Mucosa of descending colon (tissue), 3 donors: ENCODE measurements around the gene CEP131. TPM values are rescaled to one million over a fixed set of nuclear protein-coding genes. Genes with fewer than 3 reads are reported as not detected.

Experiments
- ATAC-seq: fragments of 200-7000 bp; cut with Tn5 transposase; one replicate; pipeline ENCODE4 v1.9.1; 2020; ENCODE audit warnings: mild to moderate bottlenecking, moderate library complexity
- DNase-seq, 3 donors: peaks; one replicate each; pipeline ENCODE4 v3.0.0-alpha.2; 2020
- H3K36me3 ChIP-seq: fragments of 200-600 bp; one replicate; pipeline ENCODE4 v1.8.0; 2021; ENCODE audit warnings: low read depth, mild to moderate bottlenecking
- H3K4me1 ChIP-seq: fragments of 200-600 bp; one replicate; pipeline ENCODE4 v1.8.0; 2021; ENCODE audit warnings: low read depth, mild to moderate bottlenecking
- H3K4me3 ChIP-seq: fragments of 200-600 bp; one replicate; pipeline ENCODE4 v1.8.0; 2021; ENCODE audit warnings: mild to moderate bottlenecking
- H3K9me3 ChIP-seq: fragments of 200-600 bp; one replicate; pipeline ENCODE4 v1.8.0; 2021; ENCODE audit warnings: mild to moderate bottlenecking
- CTCF ChIP-seq: fragments of 200-600 bp; IDR thresholded peaks from one replicate; pipeline ENCODE4 v1.8.0; 2022; ENCODE audit warnings: antibody characterized with exemption, mild to moderate bottlenecking
- intact Hi-C, 2 donors: fragments of 100-400 bp; cut with DNase I in 1 of 2; cut with micrococcal nuclease in 1 of 2; formaldehyde crosslinking; loops; one replicate each; pipeline versions ENCODE4 v1.11.0 to v1.11.1; 2022; cut with DNase I, micrococcal nuclease
- total RNA-seq, 3 donors: library from RNA; stranded (reverse); fragmentation: NEBNext Ultra II Directional in 2 of 3; extraction: Animal tissue kit (Norgen Biotek cat#: 25700) in 2 of 3; gene quantifications; one replicate each; pipeline versions ENCODE4 v1.2.1 to v1.2.4, GENCODE V29; 2021 to 2023
- donor health status: DM: no; HTN: no; CAD: no; lungs with moderate emphysema.
- donor health status: DM: no; HTN: no; CAD: no.
- donor health status: DM: no; HTN: yes; CAD: no.

Gene CEP131
- total RNA-seq, 3 donors from 2014 or later, result 5.7 to 9.3 (median 8.7) TPM

- ATAC-seq (no peak), DNase-seq (no peak)
- Histone ChIP-seq H3K9me3 (no peaks in the 10 kb centered on the region), H3K36me3 (peaks cover 2% of the 10 kb centered on the region), H3K4me1 (peaks cover 9% of the 10 kb centered on the region), H3K4me3 (no peak overlapping the region)
- TF ChIP-seq CTCF, result no peak
- intact Hi-C loops, result no loop called here
Measured at GRCh38 chr17:81243333-81243664, 20.5 kb upstream of the CEP131 start.

- peaks cover 2% of the 10 kb centered on the region for H3K36me3 ChIP-seq
- intact Hi-C loops, result no loop called here
- no peak for TF ChIP-seq CTCF
- DNase-seq, result no peak
- H3K4me1 ChIP-seq, result peaks cover 15% of the 10 kb centered on the region
- H3K9me3 ChIP-seq, result no peaks in the 10 kb centered on the region
- H3K4me3 ChIP-seq, result no peak overlapping the region
- ATAC-seq, result no peak
Measured at GRCh38 chr17:81242421-81243332, 19.9 kb upstream of the CEP131 start.

- Histone ChIP-seq H3K4me1 (peaks cover 19% of the 10 kb centered on the region), H3K9me3 (no peaks in the 10 kb centered on the region), H3K36me3 (peaks cover 2% of the 10 kb centered on the region), H3K4me3 (no peak overlapping the region)
- no peak for ATAC-seq
- DNase-seq, result peak in 2 of 3 donors; percentile 64
- TF ChIP-seq CTCF, result peak; percentile 29
- intact Hi-C loops, result no loop called here
Measured at GRCh38 chr17:81241648-81242420, 19.1 kb upstream of the CEP131 start.

GRCh38 chr17:81241203-81241602 is 18.4 kb upstream of the CEP131 start:
- Histone ChIP-seq H3K4me1 (peaks cover 19% of the 10 kb centered on the region), H3K4me3 (no peak overlapping the region), H3K9me3 (no peaks in the 10 kb centered on the region), H3K36me3 (peaks cover 2% of the 10 kb centered on the region)
- DNase-seq (no peak), ATAC-seq (no peak)
- no peak for TF ChIP-seq CTCF
- intact Hi-C loops, result no loop called here

GRCh38 chr17:81240761-81241160 is 18.0 kb upstream of the CEP131 start:
- H3K4me3 ChIP-seq, result no peak overlapping the region
- DNase-seq (no peak), ATAC-seq (no peak)
- intact Hi-C loops, result no loop called here
- no peaks in the 10 kb centered on the region for H3K9me3 ChIP-seq
- peaks cover 2% of the 10 kb centered on the region for H3K36me3 ChIP-seq
- no peak for TF ChIP-seq CTCF
- peaks cover 19% of the 10 kb centered on the region for H3K4me1 ChIP-seq
